NCI-H2081 (cell line): ENCODE results near the gene OGFOD1.

Experiments
- DNase-seq, 2 experiments: peaks; one replicate each; lab custom pipeline; 2025; lab: John Stamatoyannopoulos, UW

The OGFOD1 gene

DNA sequence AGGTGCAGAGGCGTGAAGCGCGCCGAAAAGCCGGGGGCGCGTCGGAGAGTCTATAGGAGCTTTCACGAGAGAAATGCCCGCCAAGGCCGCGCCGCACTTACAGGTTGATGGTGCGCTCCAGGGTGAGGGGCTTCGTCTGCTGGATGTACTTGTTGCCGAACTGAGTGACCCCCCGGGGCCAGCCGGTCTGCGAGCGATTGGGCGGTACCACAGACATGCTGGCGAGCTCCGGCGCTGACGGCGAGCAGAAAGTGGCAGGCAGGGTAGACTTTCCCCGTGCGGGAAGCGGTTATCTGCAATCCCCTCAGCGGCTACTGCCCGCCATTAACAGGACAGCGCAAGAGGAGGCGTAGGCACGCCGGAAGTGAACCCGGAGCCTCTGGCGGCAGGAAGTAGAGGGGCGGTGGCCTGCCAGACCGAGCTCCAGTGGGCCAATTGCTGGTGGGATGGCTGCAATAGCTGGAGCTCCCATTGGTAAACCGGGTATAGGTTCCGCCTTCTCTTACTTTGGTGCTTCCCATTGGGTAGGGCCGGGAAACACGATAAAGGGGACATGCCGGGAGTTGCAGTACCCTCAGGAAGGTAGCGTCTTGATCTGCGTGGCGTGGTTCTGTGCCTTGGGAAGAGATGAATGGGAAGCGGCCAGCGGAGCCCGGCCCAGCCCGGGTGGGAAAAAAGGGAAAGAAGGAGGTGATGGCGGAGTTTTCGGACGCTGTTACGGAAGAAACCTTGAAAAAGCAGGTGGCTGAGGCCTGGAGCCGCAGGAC is at the start of gene OGFOD1, which contains the start of gene NUDT21:
Gene OGFOD1, plus strand, starts transcription at position 569 of the 767 bp plus-strand sequence. Its CDS starts 59 bp downstream, at position 628.
Gene NUDT21, minus strand, starts transcription at position 347 of the 767 bp plus-strand sequence. Its CDS starts 130 bp downstream, at position 217.
- peak; percentile 91 to 94 for DNase-seq

DNA sequence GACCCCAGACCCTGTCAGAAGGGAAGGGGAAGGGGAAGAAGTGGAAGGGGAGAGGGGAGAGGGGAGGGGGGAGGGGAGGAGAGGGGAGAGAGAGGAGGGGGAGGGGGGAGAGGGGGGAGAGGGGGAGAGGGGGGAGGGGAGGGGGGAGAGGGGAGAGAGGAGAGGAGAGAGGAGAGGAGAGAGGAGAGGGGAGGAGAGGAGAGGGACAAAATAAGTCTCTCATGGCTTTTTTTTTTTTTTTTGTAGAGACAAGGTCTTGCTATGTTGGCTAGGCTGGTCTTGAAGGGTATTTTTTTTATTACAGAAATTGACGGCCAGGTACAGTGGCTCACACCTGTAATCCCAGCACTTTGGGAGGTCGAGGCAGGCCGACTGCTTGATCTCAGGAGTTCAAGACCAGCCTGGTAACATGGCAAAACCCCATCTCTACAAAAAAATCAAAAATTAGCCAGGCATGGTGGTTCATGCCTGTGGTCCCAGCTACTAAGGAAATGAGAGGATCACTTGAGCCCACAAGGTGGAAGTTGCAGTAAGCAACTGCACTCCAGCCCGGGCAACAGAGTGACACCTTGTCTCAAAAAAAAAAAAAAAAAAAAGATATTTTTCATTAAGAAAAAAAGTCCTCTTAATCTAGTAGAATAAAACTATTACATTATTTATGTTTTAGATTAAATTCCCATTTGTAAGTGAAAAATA is 45.2 kb upstream of the OGFOD1 start:
- DNase-seq, result no peak

DNA sequence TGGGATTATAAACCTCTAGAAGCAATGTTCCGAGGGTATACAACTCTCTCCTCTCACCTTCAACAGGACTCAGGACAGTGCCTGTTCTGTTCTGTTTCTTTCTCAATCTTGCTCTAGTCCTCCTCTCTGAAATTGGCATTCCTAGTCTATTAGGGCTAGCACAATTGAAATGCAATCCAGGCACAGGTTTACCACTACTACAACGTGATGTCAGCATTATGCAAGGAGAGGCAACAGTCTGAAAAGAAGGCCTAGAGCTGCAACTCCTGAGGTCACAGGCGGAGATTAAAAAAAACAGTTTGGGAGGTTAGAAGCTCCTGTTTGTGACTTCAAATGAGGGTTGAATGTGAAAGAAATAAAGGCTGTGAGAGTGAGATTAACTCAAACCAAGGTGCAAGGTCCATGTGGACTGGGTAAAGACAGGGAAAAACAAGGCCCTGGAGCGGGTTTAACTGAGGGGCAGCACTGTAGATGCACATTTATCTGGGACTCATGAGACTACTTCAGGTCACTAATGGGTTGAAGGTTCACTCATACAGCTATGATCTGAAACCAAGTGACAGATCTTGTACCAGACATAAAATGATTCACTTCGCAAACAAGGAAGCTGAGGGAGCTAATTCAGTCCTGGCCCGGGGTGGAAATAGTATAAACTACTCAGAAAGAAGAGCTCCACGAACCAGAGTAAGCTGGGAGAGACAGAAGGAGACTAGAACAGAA is 42.8 kb upstream of the OGFOD1 start:
- DNase-seq, result no peak

- no peak for DNase-seq
These were observed 42.2 kb upstream of the OGFOD1 start for GRCh38 chr16:56409195-56409594.

DNA sequence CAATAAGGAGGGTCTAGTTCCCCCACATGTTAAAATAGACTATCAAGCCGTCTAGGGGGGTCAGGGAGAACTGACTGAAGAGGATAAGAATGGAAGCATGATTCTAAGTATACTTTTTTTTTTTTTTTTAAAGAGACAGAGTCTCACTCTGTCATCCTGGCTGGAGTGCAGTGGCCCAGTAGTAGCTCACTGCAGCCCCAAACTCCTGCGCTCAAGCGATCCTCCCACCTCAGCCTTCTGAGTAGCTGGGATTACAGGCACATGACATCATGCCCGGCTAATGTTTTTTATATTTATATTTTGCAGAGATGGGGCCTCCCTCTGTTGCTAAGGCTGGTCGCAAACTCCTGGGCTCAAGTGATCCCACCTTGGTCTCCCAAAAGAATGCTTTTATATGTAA is 40.2 kb upstream of the OGFOD1 start:
- no peak for DNase-seq

- DNase-seq, result no peak
These were observed 39.7 kb upstream of the OGFOD1 start for GRCh38 chr16:56411624-56412023.

- no peak for DNase-seq
These were observed 38.0 kb upstream of the OGFOD1 start for GRCh38 chr16:56413381-56413780.

DNA sequence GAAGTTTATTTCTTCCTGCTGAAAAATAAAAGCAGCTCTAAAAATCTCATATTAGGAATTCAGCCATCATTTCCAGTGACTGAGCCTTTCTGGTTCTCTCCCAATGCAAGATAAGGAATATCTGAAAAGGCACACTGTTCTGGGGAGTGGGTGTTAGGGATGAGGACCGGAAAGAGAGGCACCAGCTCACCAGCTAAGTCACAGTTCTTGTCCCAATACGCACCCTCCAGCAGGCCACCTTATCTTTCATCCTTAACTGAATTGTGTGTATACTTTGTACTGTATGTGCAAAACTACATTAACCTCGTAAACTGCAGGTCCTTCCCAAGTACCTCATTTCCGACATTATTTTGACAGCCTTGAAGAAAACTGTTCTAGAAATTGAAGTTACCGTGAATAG is 37.0 kb upstream of the OGFOD1 start:
- no peak for DNase-seq

- DNase-seq, result no peak
These were observed 35.5 kb upstream of the OGFOD1 start for GRCh38 chr16:56415875-56416274.

GRCh38 chr16:56417138-56417537 is 34.2 kb upstream of the OGFOD1 start:
- DNase-seq, result no peak

- no peak for DNase-seq
These were observed 31.4 kb upstream of the OGFOD1 start for GRCh38 chr16:56419740-56420548.

DNA sequence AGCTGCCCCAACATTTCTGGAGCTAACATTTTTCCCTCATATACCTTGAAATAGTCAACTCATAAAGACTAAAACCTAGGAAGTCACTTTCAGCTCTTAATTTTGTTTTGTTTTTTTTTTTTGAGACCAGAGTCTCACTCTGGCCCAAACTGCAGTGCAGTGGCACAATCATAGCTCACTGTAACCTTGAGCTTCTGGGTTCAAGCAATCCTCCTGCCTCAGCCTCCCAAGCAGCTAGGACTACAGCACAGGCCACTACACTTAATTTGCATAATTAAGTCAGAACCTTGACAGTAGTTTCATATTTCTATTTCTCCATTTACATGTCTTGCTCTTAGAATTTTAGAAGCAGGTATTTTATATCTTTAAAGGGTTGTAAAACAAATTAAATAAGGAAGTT is 30.7 kb upstream of the OGFOD1 start:
- DNase-seq, result no peak

DNA sequence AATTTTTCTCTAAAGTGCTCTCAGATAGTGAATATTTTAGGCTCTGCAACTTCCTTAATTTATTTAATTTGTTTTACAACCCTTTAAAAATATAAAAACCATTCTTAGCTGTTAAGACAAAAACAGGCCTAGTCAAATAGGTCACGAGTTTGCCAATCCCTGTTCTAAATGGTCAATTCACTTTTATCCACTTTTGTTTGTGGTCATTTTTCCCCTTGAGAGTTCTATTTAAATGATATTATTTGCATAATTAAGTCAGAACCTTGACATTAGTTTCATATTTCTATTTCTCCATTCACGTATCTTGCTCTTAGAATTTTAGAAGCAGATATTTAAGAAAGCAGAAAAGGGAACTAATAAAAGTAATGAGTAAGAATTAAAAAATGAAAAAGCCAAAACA is 30.0 kb upstream of the OGFOD1 start:
- no peak for DNase-seq

GRCh38 chr16:56421976-56422669 is 29.2 kb upstream of the OGFOD1 start:
- DNase-seq, result no peak

- DNase-seq, result no peak
These were observed 28.4 kb upstream of the OGFOD1 start for GRCh38 chr16:56422896-56423441.

- no peak for DNase-seq
These were observed 27.6 kb upstream of the OGFOD1 start for GRCh38 chr16:56423584-56424403.

DNA sequence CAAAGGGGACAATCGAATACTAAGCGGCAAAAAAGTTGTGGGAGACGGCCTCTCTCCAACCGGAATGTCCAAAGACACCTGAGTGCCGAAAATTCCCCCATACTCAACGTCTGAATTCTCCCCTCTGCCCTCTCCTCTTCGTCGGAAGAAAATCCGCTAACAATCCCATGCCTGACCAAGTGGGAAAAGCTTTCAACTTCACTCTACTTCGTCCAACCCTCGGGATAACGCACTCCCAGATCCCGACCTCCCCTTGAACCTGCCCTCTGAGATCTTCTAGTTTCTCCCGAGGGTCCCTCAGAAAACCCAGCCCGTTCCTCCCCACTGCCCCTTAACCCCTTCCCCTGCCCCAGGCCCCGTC is 27.0 kb upstream of the OGFOD1 start:
- no peak for DNase-seq

GRCh38 chr16:56424791-56425438 is 26.4 kb upstream of the OGFOD1 start:
- peak in 1 of 2 experiments; percentile 18 for DNase-seq

DNA sequence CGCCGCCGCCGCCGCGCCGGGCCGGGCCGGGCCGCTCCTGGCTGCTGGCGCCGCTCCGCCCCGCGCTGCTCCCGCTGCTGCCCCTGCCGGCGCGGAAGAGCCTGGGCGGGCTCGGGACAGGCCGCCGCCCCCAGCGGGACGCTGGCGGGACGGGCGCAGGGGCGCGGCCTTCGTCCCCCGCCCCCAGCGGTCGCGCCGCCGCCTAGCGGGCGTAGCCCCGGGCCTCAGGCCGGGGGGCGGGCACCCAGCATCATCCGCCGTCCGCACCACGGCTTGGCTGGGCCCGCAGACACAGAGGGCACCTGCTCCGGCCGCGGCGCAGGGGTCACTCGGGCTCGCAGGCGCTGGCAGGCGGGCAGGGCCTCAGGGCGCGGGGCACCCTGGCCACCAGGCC is 25.9 kb upstream of the OGFOD1 start, which contains the start of gene AMFR:
Gene AMFR, minus strand, starts transcription at position 107 of the 394 bp plus-strand sequence. CDS start 218 bp downstream, outside the sequence.
- DNase-seq, result peak in 1 of 2 experiments; percentile 44
